ENCODE data around the gene ATG5.

DNA sequence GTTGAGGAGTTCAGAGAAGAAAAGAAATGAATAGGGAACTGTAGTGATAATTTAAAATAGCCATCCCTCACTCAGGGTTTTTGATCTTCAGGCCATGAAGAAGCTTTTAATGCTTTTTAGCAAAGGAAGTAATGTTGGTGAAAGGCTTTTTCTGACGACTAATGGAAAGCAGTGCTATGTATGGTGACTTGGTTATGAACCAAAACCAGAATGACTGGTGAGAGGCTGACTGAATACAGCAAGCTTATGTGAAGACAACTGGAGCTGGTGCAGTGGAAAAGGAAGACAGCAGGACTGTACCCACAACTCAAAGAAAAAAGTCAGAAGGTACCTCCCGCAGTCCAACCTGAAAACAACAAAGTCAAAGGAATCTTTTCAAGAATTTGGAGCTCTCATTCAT lies 120.6 kb downstream of the ATG5 start:
- TF ChIP-seq YY1 (IDR thresholded peaks at IDR 0.05; ENCODE audit: insufficient read depth, insufficient read length) (no peak), SUZ12 (IDR thresholded peaks at IDR 0.05; ENCODE audit: extremely low read depth, insufficient read depth, insufficient read length) (no peak)

Data from NT2/D1 (cell line).